HG02938 (cell line): Measurements from ENCODE around the gene STRIT1.
"Not testable (repeated sequence)": the region's sequence is repeated elsewhere in the genome, so short reads cannot be mapped to it uniquely, and the experiment has no call there.

Source experiments
- ATAC-seq: cut with Tn5 transposase; IDR thresholded peaks from one replicate; pipeline ENCODE4 v1.9.1; 2021; ENCODE audit warnings: mild to moderate bottlenecking, moderate library complexity; ENCODE audit not compliant: unreplicated experiment

The STRIT1 gene

DNA sequence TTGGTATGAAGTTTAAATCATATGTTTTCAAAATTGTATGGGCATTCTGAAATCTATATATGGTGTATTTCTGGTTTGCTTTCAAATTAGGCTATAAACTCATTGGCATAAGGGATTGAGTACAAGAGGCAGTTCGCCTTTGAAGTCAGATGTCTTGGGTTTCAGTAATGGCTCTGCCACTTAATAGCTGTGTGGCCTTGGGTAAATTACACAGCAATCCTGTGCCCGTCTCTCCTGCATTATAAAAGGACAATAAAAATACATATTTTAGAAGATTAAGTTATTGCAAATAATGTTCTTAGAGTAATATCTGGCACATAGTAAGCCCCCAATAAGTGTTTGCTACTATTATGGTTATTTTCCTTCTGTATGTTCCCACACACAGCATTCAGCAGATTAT lies 20.4 kb upstream of the STRIT1 start:
- no peak for ATAC-seq

DNA sequence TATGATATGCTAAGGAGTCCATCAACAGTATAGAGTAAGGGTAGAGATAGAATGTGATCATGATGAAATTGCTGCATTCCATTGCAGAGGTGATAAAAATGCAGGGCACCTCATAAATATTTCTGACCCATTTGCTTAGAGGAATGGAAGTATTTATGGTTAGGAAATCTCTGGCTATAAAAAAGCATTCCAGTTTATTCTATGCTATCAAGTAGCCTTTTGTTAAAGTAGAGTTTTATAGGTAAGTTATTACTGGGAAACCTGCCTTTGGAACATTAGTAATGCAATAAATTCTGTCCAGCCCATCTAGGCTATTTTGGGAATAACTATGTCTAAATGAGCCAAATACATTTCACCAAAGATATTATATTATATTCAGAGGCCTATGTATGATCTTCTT lies 19.8 kb upstream of the STRIT1 start:
- no peak for ATAC-seq

DNA sequence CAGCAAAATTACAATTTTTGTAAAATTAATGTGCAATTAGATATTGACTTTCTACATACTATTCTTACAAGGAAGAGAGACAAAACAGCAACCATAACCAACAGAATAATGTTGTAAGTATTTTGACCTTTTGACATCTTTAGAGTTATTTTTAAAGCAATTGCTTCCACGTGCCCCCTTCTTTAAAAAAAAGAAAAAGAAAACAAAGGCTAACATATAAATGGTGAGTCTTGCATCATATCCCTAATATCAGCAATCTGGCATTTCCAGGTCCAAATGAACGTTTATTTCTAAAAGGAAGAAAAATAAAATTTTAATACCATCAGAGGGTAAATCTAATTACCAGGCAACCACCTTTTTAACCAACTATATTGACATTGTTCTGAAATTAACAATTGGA lies 19.3 kb upstream of the STRIT1 start:
- no peak for ATAC-seq

DNA sequence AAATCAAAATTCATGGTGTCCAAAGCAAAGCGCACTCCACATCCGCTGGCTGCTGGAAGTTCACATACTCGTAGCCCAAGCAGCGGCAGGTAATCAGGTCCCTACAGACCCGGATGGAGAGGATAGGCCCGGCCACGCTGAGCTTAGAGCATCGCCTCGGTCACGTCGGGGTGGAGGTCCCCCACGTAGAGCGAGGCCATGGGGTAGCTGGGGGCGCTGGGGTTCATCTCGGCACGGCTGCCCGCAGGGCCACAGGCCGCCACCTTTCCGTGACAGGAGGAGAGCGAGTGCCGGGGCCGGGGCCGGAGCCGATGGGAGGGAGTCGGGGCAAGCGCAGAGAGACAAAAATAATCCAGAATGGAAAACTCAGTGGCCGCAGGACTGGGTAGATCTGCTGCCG lies 16.1 kb upstream of the STRIT1 start:
- no peak for ATAC-seq

DNA sequence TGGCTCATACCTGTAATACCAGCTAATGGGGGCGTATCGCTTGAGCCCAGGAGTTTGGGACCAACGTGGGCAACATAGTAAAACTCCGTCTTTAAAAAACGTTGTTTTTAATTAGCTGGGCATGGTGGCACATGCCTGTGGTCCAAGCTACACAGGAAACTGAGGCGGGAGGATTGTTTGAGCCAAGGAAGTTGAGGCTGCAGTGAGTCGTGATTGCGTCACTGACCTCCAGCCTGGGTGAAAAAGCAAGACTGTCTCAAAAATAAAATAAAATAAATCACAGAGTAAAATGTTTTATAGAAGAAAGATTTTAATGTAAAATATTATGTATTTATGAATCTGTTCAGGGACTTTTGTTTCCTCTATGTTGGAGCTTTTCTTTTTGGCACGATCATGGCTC lies 15.3 kb upstream of the STRIT1 start:
- no peak for ATAC-seq

DNA sequence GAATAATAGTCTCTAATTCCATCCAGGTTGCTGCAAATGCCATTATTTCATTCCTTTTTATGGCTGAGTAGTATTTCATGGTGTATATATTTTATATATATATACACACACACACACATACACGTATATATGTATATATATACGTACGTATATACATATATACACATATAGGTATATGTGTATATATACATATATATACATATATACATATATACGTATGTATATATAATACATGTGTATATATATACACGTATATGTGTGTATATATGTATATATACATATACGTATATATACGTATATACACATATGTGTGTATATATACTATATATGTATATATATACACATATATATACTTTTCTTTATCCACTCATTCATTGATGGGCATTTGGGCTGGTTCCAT lies 13.7 kb upstream of the STRIT1 start:
- ATAC-seq, result no peak

DNA sequence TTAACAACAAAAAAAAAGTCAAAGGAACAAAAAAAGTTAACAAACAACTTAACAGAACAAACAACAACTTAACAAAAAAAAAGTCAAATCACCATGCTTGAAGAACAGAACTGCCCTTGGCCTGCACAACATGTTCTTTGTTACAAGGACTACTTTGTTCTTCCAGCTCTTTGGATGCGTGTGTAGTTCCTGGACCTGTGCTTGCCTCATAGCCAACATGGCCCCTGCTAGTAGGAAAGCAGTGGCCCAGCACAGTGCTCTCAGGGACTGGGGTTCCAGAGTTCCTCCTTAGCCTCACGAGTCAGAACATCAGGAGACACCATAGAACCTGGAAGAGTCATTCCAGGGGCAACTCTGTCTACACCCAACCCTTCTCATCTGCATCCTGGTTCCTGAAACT lies 10.9 kb upstream of the STRIT1 start:
- ATAC-seq, result no peak

DNA sequence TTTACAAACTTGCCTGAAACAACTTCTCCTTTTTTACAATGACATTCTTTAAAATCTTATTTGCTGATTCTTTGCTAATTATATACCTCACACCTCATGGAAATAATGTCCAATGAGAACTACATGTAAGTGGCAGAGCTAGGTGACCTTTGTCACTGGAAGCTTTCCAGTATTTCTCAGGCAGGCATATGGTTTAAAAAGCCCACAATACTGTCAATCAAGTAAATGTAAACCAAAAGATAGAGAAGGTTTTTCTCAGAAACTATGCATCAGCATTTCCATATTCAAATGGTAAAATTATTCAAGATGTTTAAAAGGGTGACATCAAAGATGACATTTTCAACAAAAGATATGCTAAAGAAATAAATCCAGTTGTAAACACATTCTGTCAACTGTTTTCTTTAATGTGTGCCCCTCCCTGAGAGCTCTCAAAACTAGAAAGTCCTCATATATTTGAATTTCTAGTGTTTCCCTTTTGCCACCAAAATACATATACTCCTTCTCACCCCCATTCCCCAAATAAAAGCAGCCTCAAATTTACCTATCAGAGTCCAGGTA lies 10.1 kb upstream of the STRIT1 start:
- no peak for ATAC-seq

DNA sequence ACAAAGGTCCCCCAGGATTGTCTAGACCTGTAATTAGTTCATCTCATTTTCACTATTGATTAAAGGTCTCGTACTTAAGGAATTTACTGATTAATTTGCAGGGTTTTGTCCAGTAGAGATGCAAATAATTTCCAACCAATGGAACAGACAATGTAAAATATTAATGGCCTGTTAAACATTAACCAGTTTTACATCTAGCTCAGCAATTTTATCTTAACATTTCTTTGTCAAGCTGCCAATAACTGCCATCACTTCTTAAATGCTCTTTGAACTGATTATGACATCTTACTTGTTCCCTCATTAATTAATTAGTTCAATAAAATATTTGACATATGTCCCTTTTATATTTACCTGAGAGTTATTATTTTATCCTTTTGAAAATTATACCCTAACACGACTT lies 9.4 kb upstream of the STRIT1 start:
- no peak for ATAC-seq

DNA sequence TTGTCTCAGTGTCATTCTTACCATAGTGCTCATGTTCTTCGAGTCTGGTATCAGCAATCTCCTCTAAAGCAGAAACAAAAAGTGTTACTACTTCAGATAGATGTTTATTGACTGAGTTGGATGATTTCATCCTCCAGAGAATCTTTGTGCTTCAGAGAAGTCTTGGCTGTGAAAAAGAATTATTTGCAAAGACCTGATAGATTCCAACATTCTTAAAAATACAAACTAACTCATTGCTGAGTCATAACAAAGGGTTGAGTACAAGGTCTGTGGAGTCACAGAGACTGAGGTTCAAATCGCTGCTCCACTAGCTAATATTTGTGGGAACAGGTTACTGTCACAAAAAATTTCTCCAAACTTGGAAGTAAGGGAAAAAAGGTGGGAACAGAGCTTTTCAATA lies 9.0 kb upstream of the STRIT1 start:
- ATAC-seq, result no peak

DNA sequence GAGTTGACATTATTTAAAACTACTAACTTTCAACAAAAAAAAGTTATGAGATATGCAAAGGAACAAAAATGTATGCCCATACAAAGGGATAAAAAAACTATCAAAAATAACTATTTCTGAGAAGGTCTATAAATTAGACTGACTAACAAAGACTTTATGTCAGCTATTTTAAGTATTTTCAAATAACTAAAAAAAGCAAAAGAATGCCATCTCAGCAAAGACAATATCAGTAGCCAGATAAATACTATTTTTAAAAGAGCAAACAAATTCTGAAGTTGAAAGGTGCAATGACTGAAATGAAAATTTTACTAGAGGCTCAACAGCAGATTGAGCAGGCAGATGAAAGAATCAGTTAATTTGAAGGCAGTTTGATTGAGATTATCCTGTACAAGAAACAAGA lies 3.6 kb upstream of the STRIT1 start:
- no peak for ATAC-seq

DNA sequence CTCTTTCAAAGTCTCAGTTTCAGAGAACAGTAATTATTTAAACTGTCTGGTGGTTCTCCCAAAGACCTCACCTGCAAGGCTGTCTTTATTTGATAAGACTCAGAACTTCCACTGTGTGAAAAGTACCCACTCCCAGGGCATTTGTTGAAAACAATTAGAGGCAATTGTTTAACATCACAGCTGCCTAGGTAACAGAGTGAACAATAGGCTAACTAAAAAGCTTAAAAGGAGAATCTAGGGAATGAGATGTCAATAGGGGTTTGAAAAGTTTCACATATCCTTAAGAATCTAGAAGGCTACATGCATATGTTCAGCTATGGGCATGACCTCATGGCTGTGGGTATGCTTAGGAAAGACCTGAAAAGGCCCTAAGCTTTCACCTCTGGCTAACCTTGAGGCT lies 2.9 kb upstream of the STRIT1 start:
- ATAC-seq, result no peak

DNA sequence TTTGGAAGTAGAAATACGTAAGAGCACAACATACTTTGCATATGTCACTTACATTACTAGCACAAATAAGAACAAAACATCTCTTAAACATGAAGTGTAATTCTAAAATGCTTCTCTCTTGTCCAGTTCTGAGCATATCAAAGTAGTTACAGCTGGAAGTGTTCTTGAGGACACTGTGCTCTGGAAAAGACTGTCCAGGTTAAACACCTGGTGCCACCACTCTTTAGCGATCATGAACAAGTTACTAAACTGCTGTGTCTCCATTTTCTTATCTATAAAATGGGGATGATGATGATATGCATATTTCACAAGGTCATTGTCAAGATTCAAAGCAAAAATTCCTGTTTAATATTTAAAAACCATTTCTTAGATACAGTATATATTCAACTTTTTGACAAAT lies 790 bp downstream of the STRIT1 start:
- ATAC-seq, result no peak

DNA sequence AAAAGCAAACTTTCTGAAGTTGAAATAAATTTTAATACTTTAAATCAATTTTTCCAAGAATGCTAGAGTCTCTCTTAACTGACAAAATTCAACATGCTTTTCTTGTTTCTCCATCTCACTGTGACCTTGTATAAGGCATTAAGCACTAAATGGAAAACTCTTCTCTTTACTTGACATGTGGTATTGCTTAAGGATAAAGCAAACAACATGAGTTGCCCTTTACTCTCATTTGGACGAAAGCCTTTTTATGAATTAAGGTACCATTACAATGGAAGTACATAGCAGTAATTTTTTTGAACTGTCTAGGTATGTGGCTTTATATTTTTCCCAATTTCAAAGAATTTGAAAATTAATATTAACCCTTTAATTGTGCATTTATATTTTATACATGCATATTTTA lies 1.4 kb downstream of the STRIT1 start:
- no peak for ATAC-seq

DNA sequence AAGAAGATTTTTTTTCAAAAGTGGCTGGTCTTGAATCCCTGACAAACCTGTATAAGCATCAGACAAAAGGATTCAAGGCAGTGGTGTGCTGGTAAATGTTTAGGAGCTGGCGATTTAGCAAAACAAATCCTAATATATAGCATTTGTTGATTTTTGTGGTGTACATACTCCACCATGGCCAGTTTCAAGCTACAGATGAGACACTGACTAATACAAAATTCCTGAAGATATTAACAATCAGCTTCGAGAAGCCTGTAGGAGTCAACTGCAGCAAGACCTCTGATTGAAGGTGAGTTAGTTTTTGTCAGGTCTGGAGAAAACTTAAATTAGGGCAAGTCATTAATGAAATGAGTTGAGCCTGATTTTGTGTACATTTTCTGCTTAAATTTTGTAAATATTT lies 6.7 kb downstream of the STRIT1 start:
- no peak for ATAC-seq

DNA sequence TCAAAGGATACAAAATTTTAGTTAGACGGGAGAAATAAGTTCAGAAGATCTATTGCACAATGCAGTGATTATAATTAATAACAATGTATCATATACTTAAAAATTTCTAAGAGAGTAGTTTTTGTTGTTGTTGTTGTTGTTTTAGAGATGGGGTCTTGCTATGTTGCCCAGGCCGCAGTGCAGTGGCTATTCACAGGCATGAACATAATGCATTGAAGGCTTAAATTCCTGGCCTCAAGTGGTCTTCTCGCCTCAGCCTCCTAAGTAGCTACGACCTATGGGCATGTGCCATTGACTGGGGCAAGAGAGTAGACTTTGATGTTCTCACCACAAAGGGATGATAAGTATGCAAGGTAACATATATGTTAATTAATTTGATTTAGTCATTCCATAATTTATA lies 7.5 kb downstream of the STRIT1 start:
- ATAC-seq, result no peak

DNA sequence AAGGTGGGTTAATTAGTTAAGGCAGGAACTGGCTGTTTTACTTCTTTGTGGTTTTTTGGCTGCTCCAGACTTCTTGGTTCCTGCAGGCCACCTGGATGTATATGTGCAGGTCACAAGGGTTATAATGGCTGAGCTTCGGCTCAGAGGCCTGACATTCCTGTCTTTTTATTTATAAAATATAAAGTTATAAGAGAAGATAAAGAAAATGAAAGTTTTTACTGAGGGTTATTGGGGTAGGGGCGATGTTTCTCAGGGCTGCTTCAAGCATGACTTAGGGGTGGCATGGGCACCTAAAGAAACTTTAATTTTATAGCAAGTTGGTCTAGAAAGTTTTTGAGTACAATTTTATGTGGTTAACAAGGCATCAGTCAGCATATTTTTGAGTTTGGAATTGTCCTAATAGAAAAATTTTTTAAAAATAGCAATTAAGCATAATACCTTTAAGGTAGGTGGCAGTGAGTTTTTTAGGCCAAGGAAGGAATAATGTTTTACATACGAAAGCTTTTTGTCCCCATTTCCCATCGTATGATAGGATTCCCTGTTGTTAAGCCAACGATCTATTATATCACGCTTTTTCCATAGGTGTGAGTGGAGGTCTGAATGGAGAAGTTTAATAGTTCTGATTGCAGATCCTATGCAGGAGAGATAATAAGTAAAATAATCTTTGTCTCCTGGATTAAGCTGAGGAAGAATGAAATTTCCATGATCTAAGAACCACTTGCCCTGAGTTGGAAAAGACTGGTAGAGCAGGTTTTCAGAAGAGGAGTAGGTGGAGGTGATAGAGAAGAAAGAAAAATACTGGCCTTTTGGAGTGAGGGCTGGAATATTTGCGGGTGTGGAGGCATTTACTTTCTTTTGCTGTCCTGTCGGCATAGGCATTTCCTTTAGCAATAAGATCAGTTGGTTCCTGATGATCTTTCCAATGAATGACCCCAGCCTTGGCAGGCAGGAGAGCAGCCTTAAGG lies 10.1 kb downstream of the STRIT1 start:
- no peak for ATAC-seq

DNA sequence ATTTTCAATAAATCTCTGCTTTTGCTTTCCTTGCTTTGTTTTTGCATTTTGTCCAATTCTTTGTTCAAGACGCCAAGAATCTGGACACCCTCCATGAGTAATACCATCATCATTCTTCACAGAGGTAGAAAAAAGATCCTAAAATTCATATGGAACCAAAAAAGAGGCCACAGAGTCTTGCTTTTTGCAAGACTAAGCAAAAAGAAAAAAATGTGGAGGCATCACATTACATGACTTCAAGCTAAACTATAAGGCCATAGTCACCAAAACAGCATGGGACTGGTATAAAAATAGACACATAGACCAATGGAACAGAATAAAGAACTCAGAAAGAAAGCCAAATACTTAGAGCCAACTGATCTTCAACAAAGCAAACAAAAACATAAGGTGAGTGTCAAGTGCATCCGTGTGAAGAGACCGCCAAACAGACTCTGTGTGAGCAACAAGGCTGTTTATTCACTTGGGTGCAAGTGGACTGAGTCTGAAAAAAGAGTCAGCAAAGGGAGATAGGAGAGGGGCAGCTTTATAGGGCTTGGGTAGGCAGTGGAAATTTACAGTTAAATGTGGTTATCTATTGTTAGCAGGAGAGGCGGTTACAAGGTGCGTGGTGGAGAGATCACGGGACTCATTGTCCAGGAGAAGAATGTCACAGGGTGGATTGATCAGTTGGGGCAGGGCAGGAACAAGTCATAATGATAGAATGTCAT lies 10.9 kb downstream of the STRIT1 start:
- no peak for ATAC-seq

DNA sequence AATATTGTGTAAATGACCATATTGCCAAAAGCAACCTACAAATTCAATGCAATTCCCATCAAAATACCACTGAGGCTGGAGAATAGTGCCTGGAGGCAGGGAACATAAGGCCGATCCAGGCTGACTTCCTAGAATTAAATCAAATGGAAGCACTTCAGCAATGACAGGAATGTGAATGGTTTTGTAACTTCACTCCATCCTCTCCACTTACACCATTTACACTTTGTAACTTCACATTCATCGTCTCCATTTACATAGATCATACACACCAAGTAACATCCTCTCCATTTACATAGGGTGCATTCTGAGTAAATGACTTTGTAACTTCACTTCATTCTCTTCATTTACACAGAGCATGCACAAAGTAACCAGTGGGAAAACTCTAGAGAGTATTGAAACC lies 11.6 kb downstream of the STRIT1 start:
- ATAC-seq, result no peak

DNA sequence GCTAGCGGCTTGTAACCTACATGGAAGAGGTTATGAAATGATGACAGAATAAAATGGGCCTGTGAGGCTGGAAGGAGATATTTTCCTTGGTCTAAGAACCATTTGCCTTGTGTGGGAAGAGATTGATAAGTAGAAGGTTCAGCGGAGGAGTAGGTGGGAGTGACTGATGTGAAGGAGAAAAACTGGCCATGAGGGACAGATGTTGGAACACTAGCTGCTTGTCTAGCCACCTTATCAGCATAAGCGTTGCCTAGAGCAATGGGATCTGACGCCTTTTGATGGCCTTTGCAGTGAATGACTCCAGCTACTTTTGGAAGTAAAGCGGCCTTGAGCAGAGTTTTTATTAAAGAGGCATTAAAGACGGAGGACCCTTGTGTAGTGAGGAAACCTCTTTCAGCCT lies 17.4 kb downstream of the STRIT1 start:
- ATAC-seq, result not testable (repeated sequence)

DNA sequence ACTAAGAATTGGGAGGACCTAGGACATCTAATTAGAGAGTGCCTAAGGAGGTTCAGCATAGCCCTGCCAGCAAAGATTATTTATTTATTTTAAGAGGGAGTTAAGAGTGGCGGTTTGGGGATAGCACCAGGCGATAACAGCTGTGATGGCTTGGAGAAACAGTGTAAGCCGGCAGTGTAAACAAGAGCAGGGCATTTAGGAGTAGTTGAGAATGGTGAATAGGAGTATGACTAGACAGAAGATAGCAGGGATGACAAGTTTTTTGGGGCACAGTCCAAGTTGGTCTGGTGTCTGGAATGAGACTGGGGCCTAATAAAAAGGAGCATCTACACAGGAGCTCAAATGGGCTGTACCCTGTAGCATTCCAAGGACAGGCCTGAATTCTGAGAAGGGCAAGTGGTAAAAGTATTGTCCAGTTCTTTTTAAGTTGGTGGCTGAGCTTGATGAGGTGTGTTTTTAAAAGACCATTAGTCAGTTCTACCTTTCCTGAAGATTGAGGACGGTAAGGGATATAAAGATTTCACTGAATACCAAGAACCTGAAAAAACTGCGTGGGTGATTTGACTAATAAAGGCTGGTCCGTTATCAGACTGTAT lies 18.2 kb downstream of the STRIT1 start:
- not testable (repeated sequence) for ATAC-seq

DNA sequence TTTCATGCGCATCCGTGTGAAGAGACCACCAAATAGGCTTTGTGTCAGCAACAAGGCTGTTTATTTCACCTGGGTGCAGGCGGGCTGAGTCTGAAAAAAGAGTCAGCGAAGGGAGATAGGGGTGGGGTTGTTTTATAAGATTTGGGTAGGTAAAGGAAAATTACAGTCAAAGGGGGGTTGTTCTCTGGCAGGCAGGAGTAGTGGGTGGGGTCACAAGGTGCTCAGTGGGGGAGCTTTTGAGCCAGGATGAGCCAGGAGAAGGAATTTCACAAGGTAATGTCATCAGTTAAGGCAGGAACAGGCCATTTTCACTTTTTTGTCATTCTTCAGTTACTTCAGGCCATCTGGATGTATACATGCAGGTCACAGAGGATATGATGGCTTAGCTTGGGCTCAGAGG lies 19.0 kb downstream of the STRIT1 start:
- not testable (repeated sequence) for ATAC-seq
